HG03442 (cell line): ENCODE measurements around the gene ITGBL1.
A peak's percentile ranks its signal among the peaks of the same experiment; 100 is the strongest.

Source experiments
- ATAC-seq: cut with Tn5 transposase; IDR thresholded peaks from one replicate; pipeline ENCODE4 v1.9.1; 2021; ENCODE audit warnings: mild to moderate bottlenecking, moderate library complexity; ENCODE audit not compliant: unreplicated experiment

The ITGBL1 gene

GRCh38 chr13:101624210-101624922 is 171.9 kb downstream of the ITGBL1 start:
- ATAC-seq: no peak

- peak; percentile 18 for ATAC-seq
These were observed 172.5 kb downstream of the ITGBL1 start for GRCh38 chr13:101624981-101625380.

GRCh38 chr13:101626925-101627555 is 174.6 kb downstream of the ITGBL1 start:
- peak; percentile 86 for ATAC-seq

GRCh38 chr13:101627556-101627943 is 175.1 kb downstream of the ITGBL1 start:
- peak; percentile 41 for ATAC-seq

GRCh38 chr13:101628900-101629299 is 176.4 kb downstream of the ITGBL1 start:
- no peak for ATAC-seq

- no peak for ATAC-seq
These were observed 178.9 kb downstream of the ITGBL1 start for GRCh38 chr13:101631395-101631794.

GRCh38 chr13:101634142-101634541 is 181.7 kb downstream of the ITGBL1 start:
- ATAC-seq: no peak

GRCh38 chr13:101639711-101640110 is 187.2 kb downstream of the ITGBL1 start:
- ATAC-seq: no peak

- ATAC-seq: no peak
These were observed 188.4 kb downstream of the ITGBL1 start for GRCh38 chr13:101640788-101641400.

- no peak for ATAC-seq
These were observed 193.4 kb downstream of the ITGBL1 start for GRCh38 chr13:101645871-101646270.

GRCh38 chr13:101647760-101648159 is 195.3 kb downstream of the ITGBL1 start:
- no peak for ATAC-seq

GRCh38 chr13:101648766-101649487 is 196.5 kb downstream of the ITGBL1 start:
- ATAC-seq: no peak

GRCh38 chr13:101649488-101650126 is 197.1 kb downstream of the ITGBL1 start:
- ATAC-seq: no peak

- no peak for ATAC-seq
These were observed 202.4 kb downstream of the ITGBL1 start for GRCh38 chr13:101654883-101655282.

GRCh38 chr13:101655435-101655834 is 203.0 kb downstream of the ITGBL1 start:
- ATAC-seq: peak; percentile 77

GRCh38 chr13:101660711-101661110 is 208.2 kb downstream of the ITGBL1 start:
- no peak for ATAC-seq

GRCh38 chr13:101661839-101662238 is 209.4 kb downstream of the ITGBL1 start:
- ATAC-seq: no peak

- ATAC-seq: no peak
These were observed 221.1 kb downstream of the ITGBL1 start for GRCh38 chr13:101673360-101674105.

- no peak for ATAC-seq
These were observed 229.4 kb downstream of the ITGBL1 start for GRCh38 chr13:101681834-101682233.

GRCh38 chr13:101686003-101686402 is 233.5 kb downstream of the ITGBL1 start:
- no peak for ATAC-seq
